HG02852 (cell line): Measurements from ENCODE around the gene CACNA1C.
"Not testable (repeated sequence)": the region's sequence is repeated elsewhere in the genome, so short reads cannot be mapped to it uniquely, and the experiment has no call there.

Source experiments
- ATAC-seq: cut with Tn5 transposase; IDR thresholded peaks from one replicate; pipeline ENCODE4 v1.9.1; 2021; ENCODE audit warnings: mild to moderate bottlenecking, moderate library complexity; ENCODE audit not compliant: unreplicated experiment

CACNA1C gene

GRCh38 chr12:2110127-2110526, 57.3 kb downstream of the CACNA1C start:
- ATAC-seq = no peak

GRCh38 chr12:2110849-2111566, 58.2 kb downstream of the CACNA1C start:
- no peak for ATAC-seq

- no peak for ATAC-seq
Measured at GRCh38 chr12:2111826-2112225, 59.0 kb downstream of the CACNA1C start.

- ATAC-seq = no peak
Measured at GRCh38 chr12:2112401-2112800, 59.6 kb downstream of the CACNA1C start.

- no peak for ATAC-seq
Measured at GRCh38 chr12:2113119-2113912, 60.5 kb downstream of the CACNA1C start.

GRCh38 chr12:2114071-2114470, 61.3 kb downstream of the CACNA1C start:
- ATAC-seq = no peak

GRCh38 chr12:2115101-2115845, 62.5 kb downstream of the CACNA1C start:
- no peak for ATAC-seq

GRCh38 chr12:2117541-2117940, 64.8 kb downstream of the CACNA1C start:
- ATAC-seq = no peak

- ATAC-seq = no peak
Measured at GRCh38 chr12:2118061-2118460, 65.3 kb downstream of the CACNA1C start.

GRCh38 chr12:2118481-2119255, 65.9 kb downstream of the CACNA1C start:
- no peak for ATAC-seq

GRCh38 chr12:2119266-2119665, 66.5 kb downstream of the CACNA1C start:
- ATAC-seq = no peak

- no peak for ATAC-seq
Measured at GRCh38 chr12:2120982-2121758, 68.4 kb downstream of the CACNA1C start.

- ATAC-seq = no peak
Measured at GRCh38 chr12:2124466-2125023, 71.8 kb downstream of the CACNA1C start.

- no peak for ATAC-seq
Measured at GRCh38 chr12:2125651-2126522, 73.1 kb downstream of the CACNA1C start.

- no peak for ATAC-seq
Measured at GRCh38 chr12:2126676-2127406, 74.1 kb downstream of the CACNA1C start.

- ATAC-seq = no peak
Measured at GRCh38 chr12:2129076-2129475, 76.3 kb downstream of the CACNA1C start.

GRCh38 chr12:2135661-2136418, 83.1 kb downstream of the CACNA1C start:
- not testable (repeated sequence) for ATAC-seq
